Measurements from ENCODE around the gene SCD5. TPM values are rescaled to one million over a fixed set of nuclear protein-coding genes. Genes with fewer than 3 reads are reported as not detected.

SCD5 gene
- total RNA-seq, 1 experiment from 2014 or later: 16.3 TPM

- no peak for DNase-seq
- H3K9me3 Mint-ChIP-seq (ENCODE audit: low read depth, unreplicated experiment): no peaks in the 10 kb centered on the region
- BruUV-seq (replicated peaks): no TSS peak
- H3K4me3 Mint-ChIP-seq (ENCODE audit: low read depth, unreplicated experiment): no peak overlapping the region
- CTCF ChIA-PET: interaction anchor here (1.0 kb wide), 1 partner anchor 10 kb away, joined by 3 read pairs; no protein-coding TSS in a partner anchor
- no peak overlapping the region for H3K27ac Mint-ChIP-seq (ENCODE audit: unreplicated experiment)
- no peak for TF ChIP-seq CTCF (IDR thresholded peaks at IDR 0.05; ENCODE audit: unreplicated experiment)
- intact Hi-C loops (cut with micrococcal nuclease; ENCODE audit: unreplicated experiment): no loop called here
- no peaks in the 10 kb centered on the region for H3K27me3 Mint-ChIP-seq (ENCODE audit: unreplicated experiment)
- H3K36me3 Mint-ChIP-seq (ENCODE audit: insufficient read depth, unreplicated experiment): no peaks in the 10 kb centered on the region
- peaks cover 16% of the 10 kb centered on the region for H3K4me1 Mint-ChIP-seq (ENCODE audit: low read depth, unreplicated experiment)
Observed at GRCh38 chr4:82712561-82712960, 86.0 kb downstream of the SCD5 start.

GRCh38 chr4:82711158-82711785 lies 87.3 kb downstream of the SCD5 start:
- intact Hi-C loops (cut with micrococcal nuclease; ENCODE audit: unreplicated experiment): no loop called here

GRCh38 chr4:82710197-82710929 lies 88.2 kb downstream of the SCD5 start:
- Mint-ChIP-seq H3K4me3 (ENCODE audit: low read depth, unreplicated experiment) (no peak overlapping the region), H3K36me3 (ENCODE audit: insufficient read depth, unreplicated experiment) (no peaks in the 10 kb centered on the region), H3K4me1 (ENCODE audit: low read depth, unreplicated experiment) (peaks cover 5% of the 10 kb centered on the region), H3K27ac (ENCODE audit: unreplicated experiment) (no peak overlapping the region), H3K27me3 (ENCODE audit: unreplicated experiment) (no peaks in the 10 kb centered on the region), H3K9me3 (ENCODE audit: low read depth, unreplicated experiment) (no peaks in the 10 kb centered on the region)
- TF ChIP-seq CTCF (IDR thresholded peaks at IDR 0.05; ENCODE audit: unreplicated experiment): no peak
- CTCF ChIA-PET: interaction anchor here (0.7 kb wide), 1 partner anchor 248 kb away, joined by 3 read pairs; no protein-coding TSS in a partner anchor
- BruUV-seq (replicated peaks): no TSS peak
- intact Hi-C loops (cut with micrococcal nuclease; ENCODE audit: unreplicated experiment): no loop called here
- no peak for DNase-seq

More at GRCh38 chr4:82711158-82711785, 87.3 kb downstream of the SCD5 start:
- TF ChIP-seq CTCF (IDR thresholded peaks at IDR 0.05; ENCODE audit: unreplicated experiment): no peak
- BruUV-seq (replicated peaks): no TSS peak
- Mint-ChIP-seq H3K9me3 (ENCODE audit: low read depth, unreplicated experiment) (no peaks in the 10 kb centered on the region), H3K4me1 (ENCODE audit: low read depth, unreplicated experiment) (peaks cover 14% of the 10 kb centered on the region), H3K36me3 (ENCODE audit: insufficient read depth, unreplicated experiment) (no peaks in the 10 kb centered on the region), H3K27ac (ENCODE audit: unreplicated experiment) (no peak overlapping the region), H3K4me3 (ENCODE audit: low read depth, unreplicated experiment) (no peak overlapping the region), H3K27me3 (ENCODE audit: unreplicated experiment) (no peaks in the 10 kb centered on the region)
- no peak for DNase-seq
- CTCF ChIA-PET: interaction anchor here (0.7 to 1.2 kb wide), 4 partner anchors 10 to 248 kb away, joined by 3 to 6 read pairs (median 3); no protein-coding TSS in a partner anchor

- Mint-ChIP-seq H3K9me3 (ENCODE audit: low read depth, unreplicated experiment) (no peaks in the 10 kb centered on the region), H3K27ac (ENCODE audit: unreplicated experiment) (no peak overlapping the region), H3K4me1 (ENCODE audit: low read depth, unreplicated experiment) (no peaks in the 10 kb centered on the region), H3K4me3 (ENCODE audit: low read depth, unreplicated experiment) (no peak overlapping the region), H3K27me3 (ENCODE audit: unreplicated experiment) (no peaks in the 10 kb centered on the region), H3K36me3 (ENCODE audit: insufficient read depth, unreplicated experiment) (no peaks in the 10 kb centered on the region)
- TF ChIP-seq CTCF (IDR thresholded peaks at IDR 0.05; ENCODE audit: unreplicated experiment): no peak
- BruUV-seq (replicated peaks): no TSS peak
- intact Hi-C loops (cut with micrococcal nuclease; ENCODE audit: unreplicated experiment): no loop called here
- CTCF ChIA-PET: no interaction called here
- DNase-seq: no peak
Observed at GRCh38 chr4:82708982-82709381, 89.6 kb downstream of the SCD5 start.
